DMS153 treated with DMSO at 0.1 percent for 48 hours (cell line): ENCODE results near the gene THADA.
"Not testable (repeated sequence)": the region's sequence is repeated elsewhere in the genome, so short reads cannot be mapped to it uniquely, and the experiment has no call there.

Experiments used
- DNase-seq: peaks from one replicate; lab custom pipeline; 2025; ENCODE audit not compliant: unreplicated experiment; lab: John Stamatoyannopoulos, UW

Gene THADA

GRCh38 chr2:43417300-43417699, 178.5 kb downstream of the THADA start:
- no peak for DNase-seq

DNA sequence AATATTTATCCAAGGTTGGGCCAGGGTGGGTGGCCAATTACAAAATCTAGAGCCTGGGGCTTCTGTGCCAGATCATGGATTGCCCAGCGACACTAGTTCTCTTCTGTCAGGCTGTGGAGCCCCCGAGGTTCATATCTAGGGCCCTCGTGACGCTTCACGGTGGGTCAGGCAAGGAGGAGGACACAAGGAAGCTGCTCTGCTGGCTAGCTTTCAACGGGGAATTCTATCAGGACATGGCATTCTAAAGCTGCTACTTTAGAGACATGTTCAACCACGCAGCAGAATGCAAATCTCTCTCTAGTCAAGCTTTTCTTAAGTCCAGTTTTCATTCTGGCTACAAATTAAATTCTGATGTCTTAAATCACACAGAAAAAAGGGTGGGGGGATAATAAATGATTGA, 180.2 kb downstream of the THADA start:
- DNase-seq, result no peak

- DNase-seq, result no peak
Measured at GRCh38 chr2:43414586-43415135, 181.2 kb downstream of the THADA start.

- DNase-seq, result no peak
Measured at GRCh38 chr2:43414033-43414432, 181.8 kb downstream of the THADA start.

DNA sequence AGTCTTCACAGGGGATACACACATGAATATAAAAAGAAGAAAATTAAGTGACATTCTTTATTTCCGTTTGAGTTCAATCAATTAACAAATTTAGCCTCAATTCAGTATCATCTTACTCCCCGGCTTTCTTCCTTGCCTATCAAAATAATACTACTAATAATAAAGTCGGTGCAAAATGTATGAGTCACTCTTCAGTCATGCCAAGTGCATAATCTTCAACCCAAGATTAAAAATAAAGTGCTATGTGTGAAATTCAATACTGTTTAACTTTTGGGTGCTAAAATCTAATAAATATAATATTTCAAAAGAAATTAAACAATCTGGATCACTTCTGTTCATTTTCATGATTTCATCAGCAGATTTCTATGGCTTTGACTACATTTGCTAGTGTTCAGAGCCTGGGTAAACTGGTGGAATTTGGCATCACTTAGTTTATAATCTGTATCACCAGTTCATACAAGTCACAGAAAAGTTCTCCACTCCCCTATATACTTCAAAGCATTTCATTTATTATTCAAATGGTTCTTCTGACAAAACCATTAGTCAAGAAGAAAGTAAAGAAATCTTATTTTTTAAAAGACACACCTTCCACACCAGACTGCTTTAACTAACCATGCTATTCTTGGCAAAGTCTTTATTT, 183.6 kb downstream of the THADA start:
- DNase-seq, result no peak

DNA sequence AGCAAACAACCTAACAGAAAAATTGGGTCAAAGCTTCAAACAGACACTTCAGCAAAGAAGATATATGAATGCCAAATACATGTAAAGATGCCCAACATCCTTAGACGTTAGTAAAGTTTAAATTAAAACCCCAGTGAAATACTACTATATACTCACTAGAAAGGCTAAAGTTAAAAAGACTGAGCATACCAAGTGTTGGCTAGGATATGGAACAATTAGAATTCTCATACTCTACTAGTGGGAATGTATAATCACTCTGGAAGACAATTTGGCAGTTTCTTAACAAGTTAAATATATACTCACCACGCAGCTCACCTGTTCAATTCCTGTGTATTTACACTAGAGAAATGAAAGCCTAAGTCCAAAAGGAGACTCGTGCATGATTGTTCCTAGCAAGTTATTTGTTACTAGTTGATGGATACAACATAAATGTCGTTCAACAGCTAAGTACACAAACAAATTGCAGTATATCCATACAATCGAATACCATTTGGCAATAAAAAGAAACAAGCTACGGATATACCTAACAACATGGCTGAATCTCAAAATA, 185.7 kb downstream of the THADA start:
- DNase-seq, result no peak

- no peak for DNase-seq
Measured at GRCh38 chr2:43408407-43409160, 187.3 kb downstream of the THADA start.

DNA sequence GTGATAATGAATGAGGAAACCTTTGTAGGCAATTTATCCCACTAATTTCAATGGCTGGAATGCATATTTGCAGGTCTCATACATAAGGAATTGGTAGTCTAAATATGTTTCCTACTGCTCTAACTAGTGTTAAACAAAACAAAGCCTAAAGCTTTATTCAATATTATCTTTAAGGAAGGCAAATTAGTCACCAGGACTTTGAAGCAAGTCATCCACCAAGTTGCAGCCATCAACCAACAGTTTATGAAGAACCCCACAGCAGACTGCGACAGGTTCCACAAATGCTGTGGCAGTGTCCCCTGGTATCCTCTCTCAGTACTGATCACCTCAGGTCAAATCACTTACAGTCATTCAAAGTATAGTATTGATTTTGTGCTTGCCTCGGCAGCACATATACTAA, 187.9 kb downstream of the THADA start:
- no peak for DNase-seq

GRCh38 chr2:43406651-43407279, 189.1 kb downstream of the THADA start:
- DNase-seq, result no peak

GRCh38 chr2:43405829-43406228, 190.0 kb downstream of the THADA start:
- DNase-seq, result no peak

DNA sequence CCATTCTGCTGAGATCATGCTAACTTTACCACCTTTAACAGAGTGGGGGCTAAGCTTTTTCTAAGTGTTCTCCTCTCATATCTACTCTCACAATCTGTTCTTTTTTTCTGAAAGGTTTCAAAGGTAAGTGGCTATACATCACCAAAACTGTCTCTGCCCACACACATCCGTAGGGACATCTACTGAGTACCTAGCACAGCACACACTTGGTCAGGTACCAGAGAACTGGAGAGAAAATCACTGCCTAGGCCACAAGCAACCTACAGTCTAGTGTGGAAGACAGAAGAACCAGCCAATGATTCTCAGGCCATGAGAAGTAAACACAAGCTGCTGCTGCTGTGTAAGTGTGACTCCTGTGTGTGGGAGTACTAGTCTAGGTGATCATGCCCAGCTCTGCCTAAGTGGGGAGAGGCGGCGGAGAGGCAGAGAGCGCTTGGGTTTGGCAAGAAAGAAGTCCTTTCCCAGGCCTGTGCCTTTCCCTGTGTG, 193.3 kb downstream of the THADA start:
- no peak for DNase-seq

GRCh38 chr2:43402002-43402401, 193.8 kb downstream of the THADA start:
- DNase-seq, result no peak

DNA sequence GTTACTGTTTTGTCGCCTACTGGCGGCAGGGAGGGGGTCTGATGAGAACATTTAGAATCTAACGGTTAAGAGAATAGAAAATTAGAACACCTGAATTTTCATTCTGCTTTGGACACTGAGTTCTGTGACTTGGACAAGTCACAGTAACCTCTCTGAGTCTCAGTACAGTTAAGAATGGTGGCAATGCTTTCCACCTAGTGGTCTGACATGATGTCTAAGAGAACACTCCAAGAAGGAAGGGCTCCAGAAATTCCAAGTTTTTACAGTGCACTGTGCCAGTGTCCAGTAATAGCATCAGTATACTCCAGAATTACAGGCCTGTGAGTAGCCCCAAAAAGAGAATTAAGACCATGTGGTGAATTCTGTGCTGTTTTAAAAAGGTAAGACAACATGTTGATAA, 195.3 kb downstream of the THADA start:
- no peak for DNase-seq

GRCh38 chr2:43399515-43400264, 196.1 kb downstream of the THADA start:
- DNase-seq, result no peak

GRCh38 chr2:43399098-43399497, 196.7 kb downstream of the THADA start:
- DNase-seq, result no peak

DNA sequence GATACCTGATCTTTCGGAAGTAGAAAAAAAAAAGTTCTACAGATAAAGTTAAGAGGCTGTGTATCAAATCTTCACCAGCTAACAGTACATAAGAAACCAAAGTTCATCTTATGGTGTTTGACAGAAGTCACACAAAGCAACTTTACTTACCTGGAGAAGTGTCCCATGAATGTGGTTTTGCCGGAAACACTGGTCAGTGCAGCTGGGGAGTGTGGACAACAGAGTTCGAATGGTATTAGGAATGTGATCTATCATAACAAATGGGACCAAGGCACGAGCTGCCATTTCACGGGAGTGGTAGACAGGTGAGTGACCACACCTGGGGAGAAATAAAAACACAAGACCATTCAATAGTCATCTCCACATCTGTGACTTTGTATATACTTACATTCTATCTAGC, 198.0 kb downstream of the THADA start:
- no peak for DNase-seq

- DNase-seq, result no peak
Measured at GRCh38 chr2:43397411-43397810, 198.4 kb downstream of the THADA start.

GRCh38 chr2:43396344-43396743, 199.5 kb downstream of the THADA start:
- not testable (repeated sequence) for DNase-seq

DNA sequence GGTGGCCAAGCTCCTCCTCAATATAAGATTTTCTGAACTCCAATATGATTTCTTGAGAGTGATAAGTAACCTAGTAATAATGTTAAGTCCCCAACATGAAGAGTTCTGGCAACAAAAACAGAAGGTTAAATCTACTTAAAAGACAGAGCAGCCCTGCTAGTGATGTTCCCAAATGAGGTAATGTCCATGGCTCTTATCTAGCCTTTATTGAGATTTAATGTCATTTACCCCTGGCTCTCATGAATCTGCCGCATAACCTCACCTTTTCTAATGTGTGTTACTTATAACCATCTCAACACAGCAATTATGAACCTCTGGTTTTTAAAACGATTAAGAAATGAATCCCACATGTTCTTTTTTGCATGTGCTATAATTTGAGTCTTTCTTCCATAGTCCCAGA, 201.9 kb downstream of the THADA start:
- no peak for DNase-seq

GRCh38 chr2:43391878-43392215, 204.0 kb downstream of the THADA start:
- no peak for DNase-seq
